Esophagus (tissue), 2 donors: ENCODE measurements around the gene OGT. TPM values are rescaled to one million over a fixed set of nuclear protein-coding genes. Genes with fewer than 3 reads are reported as not detected.
"Not testable (repeated sequence)": the region's sequence is repeated elsewhere in the genome, so short reads cannot be mapped to it uniquely, and the experiment has no call there.

Experiments
- H3K27ac ChIP-seq, 2 donors: one replicate each; pipeline ENCODE4 v1.5.1; 2013; ENCODE audit warnings: low read depth in 2 of 2, mild to moderate bottlenecking in 2 of 2, inconsistent platforms in 1 of 2, low read length in 1 of 2, moderate library complexity in 1 of 2
- H3K27me3 ChIP-seq, 2 donors: one replicate each; pipeline ENCODE4 v1.6.1; 2013; ENCODE audit warnings: low read length in 2 of 2, control low read depth in 1 of 2, mild to moderate bottlenecking in 1 of 2; ENCODE audit not compliant: insufficient read depth in 2 of 2, control insufficient read depth in 1 of 2
- H3K36me3 ChIP-seq, 2 donors: one replicate each; pipeline ENCODE4 v1.6.1; 2013; ENCODE audit warnings: low read length in 1 of 2; ENCODE audit not compliant: control insufficient read depth in 2 of 2, insufficient read depth in 2 of 2
- H3K4me1 ChIP-seq, 2 donors: one replicate each; pipeline ENCODE4 v1.6.1; 2013; ENCODE audit warnings: low read length in 1 of 2; ENCODE audit not compliant: control insufficient read depth in 2 of 2, insufficient read depth in 2 of 2
- H3K4me3 ChIP-seq, 2 donors: one replicate each; pipeline ENCODE4 v1.5.1; 2013; ENCODE audit warnings: low read length in 2 of 2, mild to moderate bottlenecking in 2 of 2, low read depth in 1 of 2, moderate library complexity in 1 of 2
- H3K9me3 ChIP-seq, 2 donors: one replicate each; pipeline ENCODE4 v1.6.1; 2013; ENCODE audit warnings: mild to moderate bottlenecking in 2 of 2, low read depth in 1 of 2, low read length in 1 of 2, moderate library complexity in 1 of 2; ENCODE audit not compliant: control insufficient read depth in 2 of 2, insufficient read depth in 1 of 2
- WGBS, 2 donors: extraction: QIAGEN DNeasy Blood & Tissue Kit; methylation state at CpG; one replicate each; pipeline ENCODE4 v1.1.7; 2013; 5-methylcytosine and 5-hydroxymethylcytosine counted together
- polyA plus RNA-seq, 2 donors: library from polyadenylated mRNA; stranded (reverse); fragments of 200-250 nt; gene quantifications; one replicate each; pipeline ENCODE4 v1.2.3, GENCODE V29; 2013
- donor health status: healthy with polysubstance abuse.
- donor health status: Bipolar disorder and iron deficiency.

The OGT gene
- polyA plus RNA-seq, 2 donors, result 30.2 to 61.3 TPM

GRCh38 chrX:71603618-71604017, 70.7 kb downstream of the OGT start:
- 84 to 87% methylated on average over 31 to 33 of the region's 33 CpGs for WGBS, 2 donors
- no peaks in the 10 kb centered on the region for H3K9me3 ChIP-seq
- H3K27me3 ChIP-seq, result no peaks in the 10 kb centered on the region
- no peak overlapping the region for H3K4me3 ChIP-seq
- peaks cover 0 to 14% of the 10 kb centered on the region in 2 donors for H3K36me3 ChIP-seq
- no peak overlapping the region for H3K27ac ChIP-seq
- H3K4me1 ChIP-seq, result no peaks in the 10 kb centered on the region

- H3K9me3 ChIP-seq, result no peaks in the 10 kb centered on the region
- peaks cover 2 to 14% of the 10 kb centered on the region in 2 donors for H3K36me3 ChIP-seq
- 90% methylated on average over 10 of the region's 10 CpGs for WGBS, 2 donors
Measured at GRCh38 chrX:71604141-71604540, 71.2 kb downstream of the OGT start.

GRCh38 chrX:71604796-71605568, 72.1 kb downstream of the OGT start:
- 85 to 96% methylated on average over 8 of the region's 8 CpGs for WGBS, 2 donors
- Histone ChIP-seq H3K9me3 (no peaks in the 10 kb centered on the region), H3K4me1 (no peaks in the 10 kb centered on the region), H3K27ac (no peak overlapping the region), H3K27me3 (no peaks in the 10 kb centered on the region), H3K4me3 (no peak overlapping the region), H3K36me3 (peaks cover 3 to 14% of the 10 kb centered on the region in 2 donors)

More at GRCh38 chrX:71604141-71604540, 71.2 kb downstream of the OGT start:
- Histone ChIP-seq H3K27me3 (no peaks in the 10 kb centered on the region), H3K27ac (no peak overlapping the region), H3K4me3 (no peak overlapping the region), H3K4me1 (no peaks in the 10 kb centered on the region)

- WGBS, 2 donors, result 63 to 66% methylated on average over 9 of the region's 9 CpGs
- peaks cover 7 to 25% of the 10 kb centered on the region in 2 donors for H3K36me3 ChIP-seq
- H3K27ac ChIP-seq, result no peak overlapping the region
- H3K27me3 ChIP-seq, result no peaks in the 10 kb centered on the region
- H3K4me3 ChIP-seq, result no peak overlapping the region
- no peaks in the 10 kb centered on the region for H3K9me3 ChIP-seq
- H3K4me1 ChIP-seq, result no peaks in the 10 kb centered on the region
Measured at GRCh38 chrX:71606536-71607216, 73.8 kb downstream of the OGT start.

- Histone ChIP-seq H3K27me3 (no peaks in the 10 kb centered on the region), H3K27ac (no peak overlapping the region), H3K9me3 (no peaks in the 10 kb centered on the region), H3K4me3 (no peak overlapping the region), H3K36me3 (peaks cover 7 to 25% of the 10 kb centered on the region in 2 donors), H3K4me1 (no peaks in the 10 kb centered on the region)
- WGBS, 2 donors, result 77 to 81% methylated on average over 2 of the region's 2 CpGs
Measured at GRCh38 chrX:71607488-71607887, 74.6 kb downstream of the OGT start.

GRCh38 chrX:71609095-71609750, 76.3 kb downstream of the OGT start:
- Histone ChIP-seq H3K36me3 (peaks cover 7 to 25% of the 10 kb centered on the region in 2 donors), H3K9me3 (no peaks in the 10 kb centered on the region), H3K27me3 (no peaks in the 10 kb centered on the region), H3K4me1 (no peaks in the 10 kb centered on the region), H3K4me3 (no peak overlapping the region), H3K27ac (no peak overlapping the region)
- 82 to 87% methylated on average over 3 of the region's 3 CpGs for WGBS, 2 donors

- H3K27me3 ChIP-seq, H3K9me3 ChIP-seq, H3K4me1 ChIP-seq, H3K4me3 ChIP-seq, H3K27ac ChIP-seq: not testable (repeated sequence)
- peaks cover 7 to 15% of the 10 kb centered on the region in 2 donors for H3K36me3 ChIP-seq
- WGBS, 2 donors, result 89 to 94% methylated on average over 8 to 9 of the region's 9 CpGs
Measured at GRCh38 chrX:71611736-71612135, 78.8 kb downstream of the OGT start.

GRCh38 chrX:71612256-71612655, 79.4 kb downstream of the OGT start:
- WGBS, 2 donors, result 83 to 86% methylated on average over 8 of the region's 8 CpGs
- Histone ChIP-seq H3K27me3 (no peaks in the 10 kb centered on the region), H3K27ac (no peak overlapping the region), H3K9me3 (no peaks in the 10 kb centered on the region), H3K4me3 (no peak overlapping the region), H3K36me3 (peaks cover 7 to 15% of the 10 kb centered on the region in 2 donors), H3K4me1 (no peaks in the 10 kb centered on the region)

- no peaks in the 10 kb centered on the region for H3K27me3 ChIP-seq
- peaks cover 0 to 2% of the 10 kb centered on the region in 2 donors for H3K9me3 ChIP-seq
- no peak overlapping the region for H3K27ac ChIP-seq
- 86 to 87% methylated on average over 4 of the region's 4 CpGs for WGBS, 2 donors
- no peaks in the 10 kb centered on the region for H3K4me1 ChIP-seq
- no peak overlapping the region for H3K4me3 ChIP-seq
- peaks cover 4 to 15% of the 10 kb centered on the region in 2 donors for H3K36me3 ChIP-seq
Measured at GRCh38 chrX:71615056-71615455, 82.2 kb downstream of the OGT start.
